ENCODE measurements around the gene PRPF40B.

Gene PRPF40B

GRCh38 chr12:49678711-49679110, 55.4 kb downstream of the PRPF40B start:
- Histone ChIP-seq H3K4me1 (ENCODE audit: control insufficient read depth in 1 of 2, insufficient read depth in 2 of 2, low read length in 2 of 2) (peaks cover 6% of the 10 kb centered on the region in 2 experiments), H3K9me3 (ENCODE audit: insufficient read depth, low read depth, low read length) (no peaks in the 10 kb centered on the region), H3K27ac (ENCODE audit: low read depth, low read length) (no peak overlapping the region), H3K9ac (ENCODE audit: low read length) (no peak overlapping the region), H4K91ac (ENCODE audit: low read depth, low read length) (no peak overlapping the region), H3K4ac (ENCODE audit: low read depth, low read length) (no peak overlapping the region), H3K79me1 (ENCODE audit: low read length) (no peaks in the 10 kb centered on the region), H2AK5ac (ENCODE audit: low read length) (no peak overlapping the region), H2BK12ac (ENCODE audit: low read length) (no peak overlapping the region), H3K23ac (ENCODE audit: low read length) (no peak overlapping the region), H3K79me2 (ENCODE audit: control insufficient read depth, insufficient read depth, low read length, poor library complexity) (no peaks in the 10 kb centered on the region), H3K4me3 (ENCODE audit: low read depth, low read length) (no peak overlapping the region), H3K4me2 (ENCODE audit: low read length) (no peak overlapping the region), H3K14ac (ENCODE audit: low read length) (no peak overlapping the region), H4K8ac (ENCODE audit: low read depth, low read length) (no peak overlapping the region), H3K27me3 (ENCODE audit: insufficient read depth, low read length) (no peaks in the 10 kb centered on the region), H2AFZ (ENCODE audit: insufficient read depth, low read length, poor library complexity) (no peak overlapping the region), H3K18ac (ENCODE audit: low read length) (no peak overlapping the region), H4K12ac (ENCODE audit: low read depth, low read length) (no peak overlapping the region), H2BK120ac (ENCODE audit: insufficient read depth, low read length, poor library complexity) (no peak overlapping the region), H2BK5ac (ENCODE audit: low read depth, low read length, poor library complexity) (no peak overlapping the region), H3K36me3 (ENCODE audit: control insufficient read depth in 1 of 2, insufficient read depth in 2 of 2, low read length in 2 of 2) (no peaks in the 10 kb centered on the region)
- no CpG with 5 or more reads among the region's 3 CpGs for WGBS (ENCODE audit: extremely low coverage, insufficient coverage, insufficient read length)
- no peak for DNase-seq

DNA sequence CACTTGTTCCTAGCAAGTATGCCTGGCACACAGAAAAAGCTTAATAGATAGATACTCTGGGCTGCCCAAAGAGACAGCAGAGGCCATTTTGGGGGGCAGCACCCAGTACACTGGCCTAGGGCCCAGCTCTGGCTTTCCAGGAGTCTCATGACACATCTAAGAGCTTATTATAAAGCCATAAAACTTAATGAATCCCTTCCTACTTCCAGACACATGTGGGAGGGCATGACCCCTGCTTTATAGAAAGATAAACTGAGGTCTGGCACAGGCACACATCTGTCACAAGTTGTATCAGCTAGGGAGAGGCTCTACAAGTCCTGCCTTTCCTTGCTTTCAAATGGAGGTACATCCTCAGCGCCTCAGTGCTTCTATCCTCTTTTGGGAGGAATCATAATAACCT, 56.7 kb downstream of the PRPF40B start:
- Histone ChIP-seq H2BK12ac (ENCODE audit: low read length) (no peak overlapping the region), H4K12ac (ENCODE audit: low read depth, low read length) (no peak overlapping the region), H3K27ac (ENCODE audit: low read depth, low read length) (no peak overlapping the region), H3K4ac (ENCODE audit: low read depth, low read length) (no peak overlapping the region), H3K18ac (ENCODE audit: low read length) (no peak overlapping the region), H3K36me3 (ENCODE audit: control insufficient read depth in 1 of 2, insufficient read depth in 2 of 2, low read length in 2 of 2) (no peaks in the 10 kb centered on the region), H4K91ac (ENCODE audit: low read depth, low read length) (no peak overlapping the region), H3K9me3 (ENCODE audit: insufficient read depth, low read depth, low read length) (no peaks in the 10 kb centered on the region), H2AFZ (ENCODE audit: insufficient read depth, low read length, poor library complexity) (no peak overlapping the region), H3K14ac (ENCODE audit: low read length) (no peak overlapping the region), H2BK120ac (ENCODE audit: insufficient read depth, low read length, poor library complexity) (no peak overlapping the region), H3K27me3 (ENCODE audit: insufficient read depth, low read length) (no peaks in the 10 kb centered on the region), H2BK5ac (ENCODE audit: low read depth, low read length, poor library complexity) (no peak overlapping the region), H3K9ac (ENCODE audit: low read length) (no peak overlapping the region), H3K4me1 (ENCODE audit: control insufficient read depth in 1 of 2, insufficient read depth in 2 of 2, low read length in 2 of 2) (no peaks in the 10 kb centered on the region), H3K79me2 (ENCODE audit: control insufficient read depth, insufficient read depth, low read length, poor library complexity) (no peaks in the 10 kb centered on the region), H3K23ac (ENCODE audit: low read length) (no peak overlapping the region), H2AK5ac (ENCODE audit: low read length) (no peak overlapping the region), H3K79me1 (ENCODE audit: low read length) (no peaks in the 10 kb centered on the region), H3K4me2 (ENCODE audit: low read length) (no peak overlapping the region), H3K4me3 (ENCODE audit: low read depth, low read length) (no peak overlapping the region), H4K8ac (ENCODE audit: low read depth, low read length) (no peak overlapping the region)
- no CpG with 5 or more reads among the region's 1 CpG for WGBS (ENCODE audit: extremely low coverage, insufficient coverage, insufficient read length)
- no peak for DNase-seq

DNA sequence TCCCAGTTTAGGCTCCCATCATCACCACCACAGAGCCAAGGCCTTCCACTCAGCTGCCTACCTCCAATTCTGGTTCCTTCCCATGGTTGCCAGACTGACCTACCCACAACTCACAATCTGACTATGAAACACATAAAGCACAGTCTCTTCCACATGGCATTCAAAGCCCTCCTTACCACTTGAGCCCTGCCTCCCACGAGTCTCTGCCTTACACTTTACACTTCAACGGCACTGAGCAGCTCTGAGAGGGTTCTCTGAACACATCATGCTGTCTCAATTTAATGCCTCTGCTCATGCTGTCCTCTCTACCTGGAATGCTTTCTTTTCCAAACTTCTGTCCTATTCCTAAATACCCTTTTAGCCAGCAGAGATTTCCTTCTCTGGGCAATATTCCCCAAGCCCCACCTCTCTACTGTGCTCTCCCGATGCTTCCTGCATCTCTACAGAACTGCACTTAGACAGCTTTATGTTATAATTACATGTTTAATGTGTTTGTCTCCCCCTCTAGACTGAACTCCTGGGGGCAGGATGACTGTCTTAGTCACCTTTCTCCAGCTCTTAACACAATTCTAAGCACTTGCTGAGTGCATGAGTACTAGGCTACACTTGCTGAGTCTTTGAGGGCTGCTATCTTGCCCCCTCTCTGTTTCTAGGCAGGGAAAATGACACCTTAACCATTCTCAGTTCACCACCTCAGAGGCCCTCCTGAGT, 60.4 kb downstream of the PRPF40B start:
- no peak overlapping the region for H4K8ac ChIP-seq (ENCODE audit: low read depth, low read length)
- H3K23ac ChIP-seq (ENCODE audit: low read length) = peak overlapping the region; percentile 86
- H3K27ac ChIP-seq (ENCODE audit: low read depth, low read length) = no peak overlapping the region
- H3K27me3 ChIP-seq (ENCODE audit: insufficient read depth, low read length) = no peaks in the 10 kb centered on the region
- H2AK5ac ChIP-seq (ENCODE audit: low read length) = no peak overlapping the region
- no peaks in the 10 kb centered on the region for H3K36me3 ChIP-seq (ENCODE audit: control insufficient read depth in 1 of 2, insufficient read depth in 2 of 2, low read length in 2 of 2)
- H3K9me3 ChIP-seq (ENCODE audit: insufficient read depth, low read depth, low read length) = no peaks in the 10 kb centered on the region
- no CpG with 5 or more reads among the region's 3 CpGs for WGBS (ENCODE audit: extremely low coverage, insufficient coverage, insufficient read length)
- H3K79me1 ChIP-seq (ENCODE audit: low read length) = no peaks in the 10 kb centered on the region
- no peaks in the 10 kb centered on the region for H3K79me2 ChIP-seq (ENCODE audit: control insufficient read depth, insufficient read depth, low read length, poor library complexity)
- H4K12ac ChIP-seq (ENCODE audit: low read depth, low read length) = no peak overlapping the region
- no peak overlapping the region for H3K14ac ChIP-seq (ENCODE audit: low read length)
- no peak overlapping the region for H2BK12ac ChIP-seq (ENCODE audit: low read length)
- no peak overlapping the region for H2AFZ ChIP-seq (ENCODE audit: insufficient read depth, low read length, poor library complexity)
- no peak for DNase-seq
- H3K9ac ChIP-seq (ENCODE audit: low read length) = no peak overlapping the region
- H3K4me2 ChIP-seq (ENCODE audit: low read length) = no peak overlapping the region
- no peak overlapping the region for H3K18ac ChIP-seq (ENCODE audit: low read length)
- H4K91ac ChIP-seq (ENCODE audit: low read depth, low read length) = no peak overlapping the region
- no peak overlapping the region for H2BK5ac ChIP-seq (ENCODE audit: low read depth, low read length, poor library complexity)
- H3K4me3 ChIP-seq (ENCODE audit: low read depth, low read length) = no peak overlapping the region
- H2BK120ac ChIP-seq (ENCODE audit: insufficient read depth, low read length, poor library complexity) = no peak overlapping the region
- H3K4me1 ChIP-seq (ENCODE audit: control insufficient read depth in 1 of 2, insufficient read depth in 2 of 2, low read length in 2 of 2) = no peaks in the 10 kb centered on the region
- no peak overlapping the region for H3K4ac ChIP-seq (ENCODE audit: low read depth, low read length)

GRCh38 chr12:49684310-49684854, 61.0 kb downstream of the PRPF40B start:
- Histone ChIP-seq H3K23ac (ENCODE audit: low read length) (no peak overlapping the region), H3K27ac (ENCODE audit: low read depth, low read length) (no peak overlapping the region), H2BK120ac (ENCODE audit: insufficient read depth, low read length, poor library complexity) (no peak overlapping the region), H3K4ac (ENCODE audit: low read depth, low read length) (no peak overlapping the region), H3K79me1 (ENCODE audit: low read length) (no peaks in the 10 kb centered on the region), H3K9ac (ENCODE audit: low read length) (no peak overlapping the region), H3K79me2 (ENCODE audit: control insufficient read depth, insufficient read depth, low read length, poor library complexity) (no peaks in the 10 kb centered on the region), H3K4me1 (ENCODE audit: control insufficient read depth in 1 of 2, insufficient read depth in 2 of 2, low read length in 2 of 2) (no peaks in the 10 kb centered on the region), H2BK12ac (ENCODE audit: low read length) (no peak overlapping the region), H3K4me2 (ENCODE audit: low read length) (no peak overlapping the region), H3K27me3 (ENCODE audit: insufficient read depth, low read length) (no peaks in the 10 kb centered on the region), H3K36me3 (ENCODE audit: control insufficient read depth in 1 of 2, insufficient read depth in 2 of 2, low read length in 2 of 2) (no peaks in the 10 kb centered on the region), H2BK5ac (ENCODE audit: low read depth, low read length, poor library complexity) (no peak overlapping the region), H4K91ac (ENCODE audit: low read depth, low read length) (no peak overlapping the region), H2AK5ac (ENCODE audit: low read length) (no peak overlapping the region), H3K14ac (ENCODE audit: low read length) (no peak overlapping the region), H4K8ac (ENCODE audit: low read depth, low read length) (no peak overlapping the region), H3K9me3 (ENCODE audit: insufficient read depth, low read depth, low read length) (no peaks in the 10 kb centered on the region), H3K18ac (ENCODE audit: low read length) (no peak overlapping the region), H4K12ac (ENCODE audit: low read depth, low read length) (no peak overlapping the region), H3K4me3 (ENCODE audit: low read depth, low read length) (no peak overlapping the region), H2AFZ (ENCODE audit: insufficient read depth, low read length, poor library complexity) (no peak overlapping the region)
- no CpG with 5 or more reads among the region's 5 CpGs for WGBS (ENCODE audit: extremely low coverage, insufficient coverage, insufficient read length)
- DNase-seq = no peak
